22Rv1 (cell line): ENCODE results near the gene ODAD3.

Experiments used
- CTCF ChIP-seq: fragments of 450-650 bp; IDR thresholded peaks from 2 replicates; pipeline ENCODE4 v1.5.1; 2017; ENCODE audit warnings: mild to moderate bottlenecking
- ZFX ChIP-seq: fragments of 450-650 bp; IDR thresholded peaks from 2 replicates; pipeline ENCODE4 v1.6.1; 2017; ENCODE audit warnings: antibody characterized with exemption, borderline replicate concordance

DNA sequence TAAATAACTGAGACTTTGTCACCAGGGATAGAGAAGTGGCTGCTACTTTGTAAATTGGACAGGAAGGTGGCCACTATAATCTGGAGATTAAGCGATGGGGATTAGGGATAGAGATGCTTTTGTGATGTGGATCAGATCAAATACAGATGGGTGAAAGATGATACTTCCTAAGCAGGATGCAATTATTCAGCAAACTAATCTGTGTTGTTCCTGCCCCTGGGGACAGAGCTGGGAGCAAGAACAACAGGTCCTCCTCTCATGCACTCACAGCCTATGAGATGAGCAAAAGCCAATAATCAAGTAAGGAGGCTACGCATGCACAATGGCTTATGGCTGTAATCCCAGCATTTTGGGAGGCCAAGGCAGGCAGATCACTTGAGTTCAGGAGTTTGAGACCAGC lies 20.4 kb downstream of the ODAD3 start:
- TF ChIP-seq CTCF, result no peak
- TF ChIP-seq ZFX, result no peak
